Measurements from ENCODE around the gene EXOC8.

The EXOC8 gene

GRCh38 chr1:231312432-231312788 is 25.2 kb downstream of the EXOC8 start:
- no peak for DNase-seq

- DNase-seq, result no peak
These were observed 25.8 kb downstream of the EXOC8 start for GRCh38 chr1:231311720-231312431.

DNA sequence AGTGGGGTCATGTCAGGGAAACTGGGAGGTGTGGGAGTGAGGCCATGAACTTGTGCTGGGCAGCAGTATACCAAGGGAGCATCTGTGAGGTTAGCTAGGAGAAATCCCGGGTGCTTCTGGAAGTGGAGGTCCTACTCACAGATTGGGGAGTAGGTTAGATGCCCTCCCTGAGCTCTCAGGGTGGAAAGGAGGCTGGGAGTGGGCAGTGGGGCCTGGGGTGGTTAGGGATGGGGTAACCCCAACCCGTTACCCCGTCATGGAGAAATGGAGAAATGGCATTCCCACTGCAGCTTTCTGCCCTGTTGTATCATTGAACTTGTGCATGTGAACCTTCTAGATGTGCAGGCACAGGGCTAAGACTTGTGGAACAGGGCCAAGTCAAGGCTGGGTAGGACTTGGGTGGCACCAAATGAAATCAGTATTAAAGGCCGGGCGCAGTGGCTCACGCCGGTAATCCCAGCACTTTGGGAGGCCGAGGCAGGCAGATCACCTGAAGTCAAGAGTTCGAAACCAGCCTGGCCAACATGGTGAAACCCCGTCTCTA is 27.2 kb downstream of the EXOC8 start:
- no peak for DNase-seq

DNA sequence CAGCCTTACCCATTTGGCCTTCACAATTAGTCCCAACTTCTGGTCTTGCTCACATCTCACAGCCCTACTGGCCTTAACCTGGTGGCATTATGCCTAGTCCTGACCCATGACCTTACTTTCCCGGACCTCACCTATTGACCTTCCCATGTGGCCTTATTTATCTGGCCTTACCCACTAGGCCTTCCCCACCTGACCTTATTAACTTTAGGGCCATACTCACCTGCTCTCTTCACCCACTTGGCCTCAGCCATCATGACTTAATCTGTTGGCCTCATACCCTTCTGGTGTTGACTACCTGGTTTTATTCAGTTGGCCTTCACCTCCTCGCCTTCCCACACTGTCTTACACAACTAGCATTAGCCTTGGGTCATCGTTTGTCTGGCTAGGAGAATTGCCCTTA is 35.7 kb downstream of the EXOC8 start:
- DNase-seq, result no peak

- no peak for DNase-seq
These were observed 41.7 kb downstream of the EXOC8 start for GRCh38 chr1:231295938-231296337.

DNA sequence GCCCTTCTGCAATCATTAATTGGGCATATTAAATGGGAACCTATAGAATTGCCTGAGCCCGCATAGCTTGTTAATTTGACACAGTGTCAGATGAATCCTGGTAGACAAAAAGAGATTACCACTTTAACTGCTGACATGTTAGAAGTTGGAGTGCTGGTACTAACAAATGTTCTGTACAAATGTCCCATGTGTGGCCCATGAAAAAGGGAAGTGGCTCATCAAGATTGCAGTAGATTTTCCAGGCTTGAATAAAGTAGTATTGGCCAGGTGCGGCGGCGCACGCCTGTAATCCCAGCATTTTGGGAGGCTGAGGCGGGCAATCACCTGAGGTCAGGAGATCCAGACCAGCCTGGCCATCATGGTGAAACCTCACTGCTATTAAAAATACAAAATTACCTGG is 51.0 kb downstream of the EXOC8 start:
- no peak for DNase-seq

DNA sequence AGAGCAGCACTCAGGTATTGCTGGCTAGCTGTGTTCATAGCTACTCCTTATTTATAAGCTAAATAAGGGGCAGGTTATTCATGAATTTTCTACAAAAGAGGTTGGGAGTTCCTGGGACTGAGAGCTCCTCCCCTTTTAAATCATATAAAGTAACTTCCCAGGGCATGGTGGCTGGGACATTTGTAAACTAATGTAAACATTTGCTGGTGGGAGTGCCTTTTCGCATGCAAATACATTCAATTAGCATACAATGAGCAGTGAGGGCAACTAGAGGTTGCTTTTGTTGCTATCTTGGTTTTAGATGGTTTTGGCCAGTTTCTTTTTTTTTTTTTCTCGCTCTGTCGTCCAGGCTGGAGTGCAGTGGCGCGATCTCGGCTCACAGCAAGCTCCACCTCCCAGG is 53.2 kb downstream of the EXOC8 start:
- DNase-seq, result no peak

All from NCI-H1436 treated with DMSO at 0.1 percent for 48 hours (cell line).